Mesothelial cell of epicardium (in vitro differentiated cells): ENCODE measurements around the gene FRAS1. TPM values are rescaled to one million over a fixed set of nuclear protein-coding genes. Genes with fewer than 3 reads are reported as not detected.

Experiments used
- DNase-seq, 2 experiments: peaks; one replicate each; pipeline ENCODE4 v3.0.0; 2021; ENCODE audit warnings: low spot score in 2 of 2; ENCODE audit not compliant: unreplicated experiment in 2 of 2
- H3K27ac Mint-ChIP-seq: 2 replicates; pipeline ENCODE4 v1.8.0; 2021; ENCODE audit warnings: mixed read lengths
- H3K27me3 Mint-ChIP-seq: 2 replicates; pipeline ENCODE4 v1.8.0; 2021; ENCODE audit warnings: low read depth, mixed read lengths
- H3K36me3 Mint-ChIP-seq: 2 replicates; pipeline ENCODE4 v1.8.0; 2021; ENCODE audit warnings: mixed read lengths
- H3K4me1 Mint-ChIP-seq: 2 replicates; pipeline ENCODE4 v1.8.0; 2021; ENCODE audit warnings: mixed read lengths
- H3K4me3 Mint-ChIP-seq: 2 replicates; pipeline ENCODE4 v1.8.0; 2021; ENCODE audit warnings: mild to moderate bottlenecking, moderate library complexity, mixed read lengths
- H3K9me3 Mint-ChIP-seq: 2 replicates; pipeline ENCODE4 v1.8.0; 2021; ENCODE audit warnings: mixed read lengths
- total RNA-seq: library from RNA; stranded (reverse); gene quantifications from 3 replicates; pipeline ENCODE4 v1.2.1, GENCODE V29; 2021
- TF ChIP-seq, protein P1 (sequence below): fragments of 200-600 bp; sonication (generic); IDR thresholded peaks from one replicate; pipeline ENCODE4 v1.5.0; 2021; ENCODE audit warnings: antibody characterized with exemption; ENCODE audit not compliant: unreplicated experiment

The FRAS1 gene
- total RNA-seq, 1 donor from 2014 or later = 51.9 TPM

DNA sequence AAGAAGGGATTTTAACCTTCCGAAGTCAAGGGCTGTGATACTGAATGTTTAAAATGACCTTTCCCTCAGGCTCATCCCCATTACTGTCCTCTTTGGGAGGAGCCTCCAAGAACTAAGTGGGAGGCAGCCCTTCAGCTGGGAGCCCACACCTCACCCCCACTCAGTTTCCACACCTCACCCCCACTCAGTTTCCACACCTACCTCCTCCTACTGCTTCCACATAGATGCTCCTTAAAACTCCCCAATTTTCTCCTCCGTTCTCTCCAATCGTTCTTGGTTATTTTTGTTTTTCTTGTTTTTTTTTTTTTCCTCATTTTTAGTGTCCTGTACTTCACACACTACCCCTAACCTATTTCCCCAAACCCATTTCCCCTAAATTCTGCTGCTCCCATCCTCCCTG is 462.8 kb downstream of the FRAS1 start:
- Mint-ChIP-seq H3K4me1 (peaks cover 19% of the 10 kb centered on the region), H3K27me3 (no peaks in the 10 kb centered on the region), H3K4me3 (no peak overlapping the region), H3K27ac (peak overlapping the region; percentile 0), H3K36me3 (peaks cover 11% of the 10 kb centered on the region), H3K9me3 (no peaks in the 10 kb centered on the region)
- TF ChIP-seq, protein P1, sequence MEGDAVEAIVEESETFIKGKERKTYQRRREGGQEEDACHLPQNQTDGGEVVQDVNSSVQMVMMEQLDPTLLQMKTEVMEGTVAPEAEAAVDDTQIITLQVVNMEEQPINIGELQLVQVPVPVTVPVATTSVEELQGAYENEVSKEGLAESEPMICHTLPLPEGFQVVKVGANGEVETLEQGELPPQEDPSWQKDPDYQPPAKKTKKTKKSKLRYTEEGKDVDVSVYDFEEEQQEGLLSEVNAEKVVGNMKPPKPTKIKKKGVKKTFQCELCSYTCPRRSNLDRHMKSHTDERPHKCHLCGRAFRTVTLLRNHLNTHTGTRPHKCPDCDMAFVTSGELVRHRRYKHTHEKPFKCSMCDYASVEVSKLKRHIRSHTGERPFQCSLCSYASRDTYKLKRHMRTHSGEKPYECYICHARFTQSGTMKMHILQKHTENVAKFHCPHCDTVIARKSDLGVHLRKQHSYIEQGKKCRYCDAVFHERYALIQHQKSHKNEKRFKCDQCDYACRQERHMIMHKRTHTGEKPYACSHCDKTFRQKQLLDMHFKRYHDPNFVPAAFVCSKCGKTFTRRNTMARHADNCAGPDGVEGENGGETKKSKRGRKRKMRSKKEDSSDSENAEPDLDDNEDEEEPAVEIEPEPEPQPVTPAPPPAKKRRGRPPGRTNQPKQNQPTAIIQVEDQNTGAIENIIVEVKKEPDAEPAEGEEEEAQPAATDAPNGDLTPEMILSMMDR = no peak
- no peak for DNase-seq

DNA sequence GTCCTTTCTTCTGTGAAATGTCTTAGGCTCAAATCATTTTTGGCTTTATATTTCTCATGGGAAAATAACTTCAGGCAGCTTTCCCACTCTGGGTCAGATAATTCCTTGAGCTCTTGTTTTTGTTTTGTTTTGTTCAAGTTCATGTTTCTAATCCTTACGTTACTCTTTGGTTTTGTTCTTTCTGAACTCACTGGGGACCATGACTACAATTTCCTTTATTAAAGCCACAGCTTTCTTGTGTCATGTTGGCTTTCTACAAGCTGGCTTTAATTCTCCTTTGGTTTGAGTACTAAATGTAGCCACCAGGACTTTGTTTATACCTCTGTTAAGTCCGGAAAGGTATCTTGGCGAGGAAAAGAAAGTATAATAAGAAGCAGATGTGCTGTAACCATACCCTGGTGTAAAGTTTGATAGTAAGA is 463.7 kb downstream of the FRAS1 start:
- Mint-ChIP-seq H3K27ac (peak overlapping the region; percentile 48), H3K4me3 (no peak overlapping the region), H3K27me3 (no peaks in the 10 kb centered on the region), H3K36me3 (peaks cover 9% of the 10 kb centered on the region), H3K4me1 (peaks cover 23% of the 10 kb centered on the region), H3K9me3 (no peaks in the 10 kb centered on the region)
- TF ChIP-seq, protein P1 = no peak
- DNase-seq = no peak

DNA sequence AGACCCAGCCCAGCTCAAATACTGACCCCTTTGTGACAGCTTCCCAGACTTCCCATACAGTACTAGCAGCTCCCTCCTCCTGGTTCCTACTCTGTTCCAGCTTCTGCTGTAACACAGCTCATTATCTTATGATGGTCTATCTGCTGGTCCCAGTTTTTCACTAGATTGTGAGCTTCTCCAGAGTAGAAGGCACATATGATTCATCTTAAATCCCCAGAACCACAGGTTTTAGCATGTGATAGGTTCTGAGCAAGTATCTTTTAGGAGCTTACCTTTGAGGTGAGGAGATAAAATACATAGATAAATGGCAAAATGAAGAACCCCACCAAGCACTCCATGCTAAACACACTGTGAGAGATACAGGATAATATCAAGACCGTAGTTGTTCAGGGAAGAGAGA is 466.9 kb downstream of the FRAS1 start:
- TF ChIP-seq, protein P1 = no peak
- Mint-ChIP-seq H3K27ac (no peak overlapping the region), H3K4me3 (no peak overlapping the region)

DNA sequence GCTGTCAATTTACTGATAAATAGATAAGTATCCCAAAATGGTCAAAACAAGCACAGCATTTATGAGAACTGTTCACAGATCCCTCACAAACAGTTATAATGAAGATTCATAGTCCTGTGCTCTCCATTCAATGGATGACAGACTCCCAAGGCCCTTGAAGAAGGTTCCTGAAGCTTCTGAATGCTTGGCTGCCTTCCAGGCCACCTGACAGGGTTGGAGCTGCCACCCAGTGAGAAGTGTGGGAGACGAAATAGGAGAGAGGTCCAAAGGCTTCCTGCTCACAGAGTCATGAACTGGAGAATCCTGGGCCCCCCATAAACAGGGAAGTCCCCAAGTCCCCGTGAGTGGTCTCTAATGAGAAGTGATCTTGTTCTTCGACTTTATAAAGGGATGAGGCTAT is 468.4 kb downstream of the FRAS1 start:
- TF ChIP-seq, protein P1 = no peak
- Mint-ChIP-seq H3K4me1 (peaks cover 14% of the 10 kb centered on the region), H3K36me3 (peaks cover 13% of the 10 kb centered on the region), H3K4me3 (no peak overlapping the region), H3K27me3 (no peaks in the 10 kb centered on the region), H3K9me3 (peaks cover 4% of the 10 kb centered on the region), H3K27ac (no peak overlapping the region)
- no peak for DNase-seq

More for the DNA sequence above, 466.9 kb downstream of the FRAS1 start:
- Mint-ChIP-seq H3K9me3 (no peaks in the 10 kb centered on the region), H3K36me3 (peaks cover 9% of the 10 kb centered on the region), H3K27me3 (no peaks in the 10 kb centered on the region), H3K4me1 (peaks cover 14% of the 10 kb centered on the region)
- no peak for DNase-seq

DNA sequence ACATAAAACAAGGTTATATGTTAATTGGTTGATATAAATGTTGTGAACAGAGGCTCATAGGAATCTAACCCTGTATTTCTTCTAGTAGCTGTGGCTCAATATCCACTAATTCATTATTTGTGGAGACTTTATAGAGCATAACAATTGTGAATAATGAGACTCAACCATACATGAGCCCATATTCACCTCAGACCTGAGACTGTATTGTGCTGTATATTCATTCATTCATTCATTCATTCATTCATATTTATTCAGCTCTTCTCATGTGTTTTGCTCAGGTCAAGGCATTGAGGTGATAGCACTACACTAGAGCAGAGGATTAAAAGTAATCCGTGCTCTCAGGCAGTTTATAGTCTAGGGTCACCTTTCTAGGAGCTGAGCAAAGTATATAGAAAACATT is 470.0 kb downstream of the FRAS1 start:
- Mint-ChIP-seq H3K4me1 (peaks cover 4% of the 10 kb centered on the region), H3K4me3 (no peak overlapping the region), H3K36me3 (peaks cover 11% of the 10 kb centered on the region), H3K27me3 (no peaks in the 10 kb centered on the region), H3K9me3 (peaks cover 4% of the 10 kb centered on the region), H3K27ac (no peak overlapping the region)
- DNase-seq = no peak
- TF ChIP-seq, protein P1 = no peak

GRCh38 chr4:78527555-78527954 is 470.4 kb downstream of the FRAS1 start:
- H3K4me1 Mint-ChIP-seq = peaks cover 4% of the 10 kb centered on the region
- H3K27ac Mint-ChIP-seq = no peak overlapping the region
- TF ChIP-seq, protein P1 = no peak
- H3K27me3 Mint-ChIP-seq = no peaks in the 10 kb centered on the region
- no peak for DNase-seq
- H3K4me3 Mint-ChIP-seq = no peak overlapping the region
- peaks cover 11% of the 10 kb centered on the region for H3K36me3 Mint-ChIP-seq
- peaks cover 4% of the 10 kb centered on the region for H3K9me3 Mint-ChIP-seq
